Fibroblast of skin of abdomen (primary cell): ENCODE data around the gene LSM14A. TPM values are rescaled to one million over a fixed set of nuclear protein-coding genes. Genes with fewer than 3 reads are reported as not detected.
"Not testable (repeated sequence)": the region's sequence is repeated elsewhere in the genome, so short reads cannot be mapped to it uniquely, and the experiment has no call there.

Source experiments
- DNase-seq: peaks from one replicate; pipeline ENCODE4 v3.0.0-alpha.2; 2013
- polyA plus RNA-seq, 2 experiments: library from polyadenylated mRNA; unstranded; fragments of 120-200 nt; gene quantifications; one replicate each; pipeline ENCODE4 v1.2.1, GENCODE V29; 2013; ENCODE audit not compliant: insufficient read length in 2 of 2

Gene LSM14A
- 124 TPM for polyA plus RNA-seq (2013, experiment 1 of 2; ENCODE audit: insufficient read length)
- polyA plus RNA-seq (2013, experiment 2 of 2; ENCODE audit: insufficient read length) = 123 TPM

GRCh38 chr19:34171877-34172660 is at the start of gene LSM14A:
Gene LSM14A, plus strand, starts transcription at chr19:34172504. Its CDS starts 139 bp downstream, at chr19:34172643.
- DNase-seq = peak; percentile 95

DNA sequence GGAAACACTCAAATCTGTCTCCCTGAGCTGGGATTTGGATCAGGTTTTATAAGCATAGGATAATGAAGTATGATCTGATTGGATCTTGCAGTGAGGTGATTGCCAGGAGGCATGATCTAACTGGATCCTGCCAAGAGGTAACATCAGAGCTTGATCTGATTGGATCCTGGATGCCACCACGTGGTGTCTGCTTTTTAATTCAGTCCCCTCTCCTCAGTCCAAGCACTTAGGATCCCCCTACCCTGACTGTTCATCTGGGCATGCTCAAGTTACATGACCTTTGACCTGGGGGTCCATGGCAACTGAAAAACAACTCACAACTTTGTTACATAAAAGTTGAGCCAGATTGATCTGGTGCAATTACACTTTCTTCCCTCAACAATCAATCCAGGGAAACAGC is 47.5 kb upstream of the LSM14A start:
- DNase-seq = no peak

GRCh38 chr19:34126966-34127365 is 45.3 kb upstream of the LSM14A start:
- DNase-seq = no peak

GRCh38 chr19:34127684-34128189 is 44.6 kb upstream of the LSM14A start:
- DNase-seq = no peak

- peak; percentile 23 for DNase-seq
Measured at GRCh38 chr19:34128558-34129250, 43.6 kb upstream of the LSM14A start.

GRCh38 chr19:34131100-34131499 is 41.2 kb upstream of the LSM14A start:
- DNase-seq = no peak

GRCh38 chr19:34132145-34132544 is 40.2 kb upstream of the LSM14A start:
- not testable (repeated sequence) for DNase-seq

GRCh38 chr19:34132706-34133105 is 39.6 kb upstream of the LSM14A start:
- not testable (repeated sequence) for DNase-seq

DNA sequence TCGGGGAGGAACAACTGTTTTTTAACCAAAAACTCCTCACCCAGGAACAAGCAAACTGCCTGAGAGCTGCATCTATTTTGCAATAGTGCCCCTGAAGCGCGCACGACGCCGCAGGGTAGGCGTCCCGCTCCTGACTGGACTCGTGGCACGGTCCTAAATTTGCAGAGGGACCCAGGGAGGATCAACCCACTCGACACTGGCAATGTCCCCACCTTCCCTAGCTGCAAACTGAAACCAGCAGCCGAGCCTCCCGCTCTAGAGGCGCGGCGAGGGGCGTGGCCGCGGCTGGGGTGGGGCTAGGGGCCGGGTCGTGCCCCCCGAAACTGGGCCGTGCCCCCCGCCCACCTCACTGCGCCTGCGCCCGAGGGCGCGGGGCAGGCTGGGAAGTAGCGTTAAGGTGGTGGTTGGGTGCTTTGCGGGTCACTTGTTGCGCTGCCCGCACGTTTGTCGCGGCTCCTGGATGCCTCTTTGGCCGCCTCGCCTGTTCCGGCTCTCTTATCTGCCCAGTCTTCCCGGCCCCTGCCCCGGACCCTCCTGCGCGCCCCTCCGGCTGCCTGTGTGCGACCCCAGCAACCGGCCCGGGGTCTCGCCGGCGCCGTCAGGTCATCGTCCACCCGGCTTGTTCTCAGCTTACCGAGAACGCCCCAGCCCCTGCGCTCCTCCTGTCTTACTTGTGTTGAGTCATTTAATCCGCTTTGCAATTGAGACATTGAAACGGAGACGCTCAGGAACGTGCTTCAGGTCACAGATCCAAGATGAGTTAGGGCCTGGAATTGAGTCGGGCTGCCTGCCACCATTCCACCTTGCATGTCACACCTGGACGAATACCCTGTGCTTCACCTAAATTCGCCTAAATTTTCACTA is 37.9 kb upstream of the LSM14A start:
- DNase-seq = peak; percentile 81

DNA sequence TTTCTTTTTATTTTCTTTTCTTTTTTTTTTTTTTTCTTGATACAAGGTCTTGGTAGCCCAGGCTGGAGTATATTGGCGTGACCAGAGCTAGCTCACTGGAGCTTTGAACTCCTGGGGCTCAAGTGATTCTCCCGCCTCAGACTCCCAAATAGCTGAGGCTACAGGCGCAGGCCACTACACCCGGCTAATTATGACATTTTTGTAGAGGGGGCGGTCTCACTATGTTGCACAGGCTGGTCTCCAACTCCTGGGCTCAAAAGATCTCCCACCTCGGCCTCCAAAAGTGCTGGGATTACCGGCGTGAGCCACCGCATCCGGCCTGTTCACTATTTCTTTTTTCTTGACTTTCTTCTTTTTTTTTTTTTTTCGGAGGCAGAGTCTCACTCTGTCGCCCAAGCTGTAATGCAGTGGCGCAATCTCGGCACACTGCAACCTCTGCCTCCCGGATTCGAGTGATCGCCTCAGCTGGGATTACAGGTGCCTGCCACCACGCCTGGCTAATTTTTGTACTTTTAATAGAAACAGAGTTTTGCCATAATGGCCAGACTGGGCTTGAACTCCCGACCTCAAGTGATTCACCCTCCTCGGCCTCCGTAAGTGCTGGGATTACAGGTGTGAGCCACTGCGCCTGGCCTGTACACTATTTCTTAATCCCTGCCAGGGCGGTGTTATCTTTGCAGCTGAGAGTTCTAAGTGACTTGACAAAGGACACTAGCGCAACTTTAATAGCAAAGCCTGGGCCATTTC is 37.1 kb upstream of the LSM14A start:
- DNase-seq = no peak

DNA sequence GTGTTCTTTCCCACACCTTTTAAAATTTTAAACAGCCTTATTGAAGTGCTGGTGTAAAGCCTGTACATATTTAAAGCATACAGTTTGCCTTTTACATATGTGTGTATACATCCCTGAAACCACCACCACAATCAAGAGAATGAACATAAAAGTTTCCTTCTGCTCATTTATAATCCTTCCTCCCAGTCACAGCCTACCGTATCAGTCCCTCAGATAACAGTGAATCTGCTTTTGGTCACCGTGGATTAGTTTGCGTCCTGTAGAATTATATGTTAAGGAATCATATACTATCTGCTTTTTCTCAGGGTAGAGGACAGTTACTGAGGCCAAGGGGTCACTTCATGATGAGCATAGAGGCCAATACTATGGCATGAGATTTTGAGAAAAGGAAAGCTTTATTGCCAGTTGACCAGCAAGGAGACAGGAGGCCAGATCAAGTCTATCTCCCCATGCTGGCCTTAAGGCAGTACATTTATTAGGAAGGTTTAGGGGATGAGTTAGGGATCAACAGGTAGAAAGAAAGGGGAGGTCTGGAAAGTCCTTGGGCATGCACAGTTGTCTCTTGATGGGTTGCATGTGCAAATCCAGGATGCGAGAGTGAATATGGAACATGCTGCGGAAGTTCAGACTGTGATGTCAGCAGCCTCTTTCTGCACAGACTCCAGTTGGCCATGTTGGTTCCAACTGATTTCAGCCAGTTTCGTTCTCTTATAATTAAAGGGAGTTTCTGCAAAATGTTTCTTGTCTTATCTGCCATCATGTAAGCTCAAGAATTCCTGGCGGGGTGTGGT is 36.3 kb upstream of the LSM14A start:
- DNase-seq = no peak

- no peak for DNase-seq
Measured at GRCh38 chr19:34141025-34141424, 31.3 kb upstream of the LSM14A start.

DNA sequence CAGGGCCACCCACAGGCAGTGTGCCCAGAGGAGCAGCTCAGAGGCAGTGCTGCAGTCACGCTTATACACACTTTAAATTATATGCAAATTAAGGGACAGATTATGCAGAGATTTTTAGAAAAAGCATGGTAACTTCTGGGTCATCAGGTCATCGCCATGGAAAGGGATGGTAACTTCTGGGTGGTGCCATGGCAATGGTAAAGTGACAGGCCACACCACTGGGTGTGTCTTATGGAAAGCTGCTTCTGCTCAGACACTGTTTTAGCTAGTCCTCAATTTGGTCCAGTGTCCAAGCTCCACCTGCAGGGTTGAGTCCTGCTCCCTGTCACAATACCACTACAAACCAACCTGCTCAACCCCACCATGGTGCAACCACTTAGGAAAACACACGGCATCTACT is 29.9 kb upstream of the LSM14A start:
- no peak for DNase-seq

DNA sequence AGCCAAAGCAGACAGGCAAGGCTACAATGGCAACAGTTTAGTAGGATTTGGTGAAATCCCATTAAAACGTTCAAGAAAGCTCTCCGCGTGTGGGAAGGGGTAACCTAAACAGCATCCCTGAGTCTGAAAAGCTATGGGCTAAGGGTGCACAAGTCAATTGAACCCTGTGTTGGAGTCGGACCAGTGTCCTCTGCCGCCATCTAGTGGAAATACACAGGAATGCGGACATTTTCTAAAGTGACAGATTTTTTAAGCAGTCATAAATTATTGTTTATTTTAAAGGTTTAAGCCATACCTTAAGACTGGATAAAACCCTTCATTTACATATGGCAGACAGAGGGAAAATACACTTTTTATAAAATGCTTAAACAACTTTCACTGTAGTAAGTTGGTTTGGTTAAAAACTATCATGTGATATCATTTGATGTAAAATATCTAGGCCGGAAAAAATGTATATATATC is 26.5 kb upstream of the LSM14A start:
- peak; percentile 46 for DNase-seq

- DNase-seq = no peak
Measured at GRCh38 chr19:34148658-34149185, 23.6 kb upstream of the LSM14A start.

GRCh38 chr19:34149873-34150272 is 22.4 kb upstream of the LSM14A start:
- DNase-seq = no peak

GRCh38 chr19:34150558-34150957 is 21.7 kb upstream of the LSM14A start:
- DNase-seq = no peak

GRCh38 chr19:34151439-34151838 is 20.9 kb upstream of the LSM14A start:
- DNase-seq = no peak

DNA sequence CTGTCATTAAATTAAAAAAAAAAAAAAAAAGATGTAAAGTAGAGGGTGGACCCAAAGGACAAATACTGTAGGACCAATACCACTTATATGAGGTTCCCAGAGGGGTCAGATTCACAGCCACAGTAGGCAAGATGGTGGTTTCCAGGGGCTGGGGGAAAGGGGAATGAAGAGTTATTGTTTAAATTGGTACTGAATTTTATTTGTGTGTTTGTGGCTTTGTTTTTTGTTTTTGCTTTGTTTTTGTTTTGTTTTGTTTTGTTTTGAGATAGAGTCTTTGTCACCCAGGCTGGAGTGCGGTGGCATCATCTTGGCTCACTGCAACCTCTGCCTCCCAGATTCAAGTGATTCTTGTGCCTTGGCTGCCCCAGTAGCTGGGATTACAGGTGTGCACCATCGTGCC is 17.9 kb upstream of the LSM14A start:
- no peak for DNase-seq

- peak; percentile 78 for DNase-seq
Measured at GRCh38 chr19:34155686-34156085, 16.6 kb upstream of the LSM14A start.

- DNase-seq = not testable (repeated sequence)
Measured at GRCh38 chr19:34158966-34159365, 13.3 kb upstream of the LSM14A start.
